Uterus (tissue), 4 donors: Measurements from ENCODE around the gene SAMMSON. TPM values are rescaled to one million over a fixed set of nuclear protein-coding genes. Genes with fewer than 3 reads are reported as not detected.

Source experiments
- DNase-seq, 2 donors: peaks; one replicate each; pipeline ENCODE4 v3.0.0-alpha.2; 2019 to 2020
- H3K27ac ChIP-seq, 2 donors: fragments of 200-600 bp; sonication (generic); 1 replicate in 1 of 2; 2 replicates in 1 of 2; pipeline ENCODE4 v1.5.1; 2016 to 2018
- H3K27me3 ChIP-seq, 2 donors: fragments of 200-600 bp; sonication (generic); one replicate each; pipeline ENCODE4 v1.5.1; 2018 to 2019; ENCODE audit warnings: control low read depth in 1 of 2
- H3K36me3 ChIP-seq, 2 donors: fragments of 200-600 bp; sonication (generic); one replicate each; pipeline ENCODE4 v1.5.1; 2019; ENCODE audit warnings: control low read depth in 1 of 2
- H3K4me1 ChIP-seq, 2 donors: fragments of 200-600 bp; sonication (generic); one replicate each; pipeline ENCODE4 v1.5.1; 2018 to 2019; ENCODE audit warnings: control low read depth in 1 of 2
- H3K4me3 ChIP-seq, 2 donors: fragments of 200-600 bp; sonication (generic); 1 replicate in 1 of 2; 2 replicates in 1 of 2; pipeline ENCODE4 v1.5.1; 2018 to 2019; ENCODE audit warnings: mild to moderate bottlenecking in 1 of 2
- H3K9me3 ChIP-seq, 2 donors: fragments of 200-600 bp; sonication (generic); one replicate each; pipeline ENCODE4 v1.5.1; 2019; ENCODE audit warnings: control low read depth in 1 of 2
- CTCF ChIP-seq, 4 experiments: fragments of 200-600 bp in 2 of 4; fragments of 450-650 bp in 2 of 4; sonication (generic) in 2 of 4; IDR thresholded peaks; one replicate each; pipeline ENCODE4 v1.5.1; 2016 to 2019; ENCODE audit warnings: antibody characterized with exemption in 4 of 4, mild to moderate bottlenecking in 2 of 4, moderate library complexity in 1 of 4
- POLR2A ChIP-seq, 2 donors: fragments of 450-650 bp; IDR thresholded peaks; one replicate each; pipeline ENCODE4 v1.6.1; 2016; ENCODE audit warnings: antibody characterized with exemption in 2 of 2, mild to moderate bottlenecking in 1 of 2, moderate library complexity in 1 of 2
- intact Hi-C: fragments of 100-400 bp; cut with DNase I; formaldehyde crosslinking; loops from one replicate; pipeline ENCODE4 v1.15.1; 2023; ENCODE audit warnings: low total_unique reads
- total RNA-seq, 4 donors: library from RNA; depleted of rRNA in 3 of 4; stranded (reverse); fragments of >200 nt in 3 of 4; gene quantifications; one replicate each; pipeline versions ENCODE4 v1.1.0 to v1.2.4, GENCODE V29; 2014 to 2023
- donor health status: DM: yes; HTN: yes; CAD: no.

The SAMMSON gene
- total RNA-seq, 4 donors from 2014 or later = 0.21 to 0.62 TPM; not detected in 2

GRCh38 chr3:69967156-69967555 is 32.4 kb upstream of the SAMMSON start:
- intact Hi-C loops = no loop called here
- no peak for TF ChIP-seq CTCF (IDR thresholded peaks at IDR 0.05)
- no peak for TF ChIP-seq POLR2A (IDR thresholded peaks at IDR 0.05)
- Histone ChIP-seq H3K9me3 (no peaks in the 10 kb centered on the region), H3K4me3 (no peak overlapping the region), H3K4me1 (no peaks in the 10 kb centered on the region), H3K36me3 (no peaks in the 10 kb centered on the region), H3K27ac (no peak overlapping the region), H3K27me3 (no peaks in the 10 kb centered on the region)
- DNase-seq = no peak

- intact Hi-C loops = no loop called here
- H3K27me3 ChIP-seq = no peaks in the 10 kb centered on the region
- H3K4me1 ChIP-seq = no peaks in the 10 kb centered on the region
- H3K36me3 ChIP-seq = no peaks in the 10 kb centered on the region
- H3K27ac ChIP-seq = no peak overlapping the region
- no peaks in the 10 kb centered on the region for H3K9me3 ChIP-seq
- DNase-seq = no peak
- no peak overlapping the region for H3K4me3 ChIP-seq
- TF ChIP-seq CTCF (IDR thresholded peaks at IDR 0.05) (no peak), POLR2A (IDR thresholded peaks at IDR 0.05) (no peak)
These were observed 28.7 kb upstream of the SAMMSON start for GRCh38 chr3:69970827-69971226.

- TF ChIP-seq POLR2A (IDR thresholded peaks at IDR 0.05) (no peak), CTCF (IDR thresholded peaks at IDR 0.05) (no peak)
- intact Hi-C loops = no loop called here
- H3K4me1 ChIP-seq = no peaks in the 10 kb centered on the region
These were observed 26.9 kb upstream of the SAMMSON start for GRCh38 chr3:69972672-69973071.

GRCh38 chr3:69976021-69976420 is 23.5 kb upstream of the SAMMSON start:
- Histone ChIP-seq H3K36me3 (no peaks in the 10 kb centered on the region), H3K4me1 (no peaks in the 10 kb centered on the region), H3K4me3 (no peak overlapping the region), H3K27me3 (no peaks in the 10 kb centered on the region), H3K27ac (no peak overlapping the region), H3K9me3 (peaks cover 0 to 14% of the 10 kb centered on the region in 2 donors)
- no peak for DNase-seq
- TF ChIP-seq CTCF (IDR thresholded peaks at IDR 0.05) (no peak), POLR2A (IDR thresholded peaks at IDR 0.05) (no peak)
- intact Hi-C loops = no loop called here

More at GRCh38 chr3:69972672-69973071, 26.9 kb upstream of the SAMMSON start:
- no peaks in the 10 kb centered on the region for H3K27me3 ChIP-seq
- no peak overlapping the region for H3K4me3 ChIP-seq
- no peaks in the 10 kb centered on the region for H3K9me3 ChIP-seq
- no peak overlapping the region for H3K27ac ChIP-seq
- H3K36me3 ChIP-seq = no peaks in the 10 kb centered on the region
- no peak for DNase-seq

- intact Hi-C loops = no loop called here
- Histone ChIP-seq H3K27ac (no peak overlapping the region), H3K27me3 (no peaks in the 10 kb centered on the region), H3K9me3 (peaks cover 0 to 4% of the 10 kb centered on the region in 2 donors), H3K4me1 (no peaks in the 10 kb centered on the region), H3K36me3 (no peaks in the 10 kb centered on the region), H3K4me3 (no peak overlapping the region)
- DNase-seq = no peak
- no peak for TF ChIP-seq CTCF (IDR thresholded peaks at IDR 0.05)
- TF ChIP-seq POLR2A (IDR thresholded peaks at IDR 0.05) = no peak
These were observed 15.8 kb upstream of the SAMMSON start for GRCh38 chr3:69983546-69984265.
